HG03095 (cell line): ENCODE results near the gene RACK1.

ENCODE experiments used
- ATAC-seq: cut with Tn5 transposase; IDR thresholded peaks from one replicate; pipeline ENCODE4 v1.9.1; 2021; ENCODE audit warnings: moderate library complexity; ENCODE audit not compliant: unreplicated experiment

Gene RACK1

DNA sequence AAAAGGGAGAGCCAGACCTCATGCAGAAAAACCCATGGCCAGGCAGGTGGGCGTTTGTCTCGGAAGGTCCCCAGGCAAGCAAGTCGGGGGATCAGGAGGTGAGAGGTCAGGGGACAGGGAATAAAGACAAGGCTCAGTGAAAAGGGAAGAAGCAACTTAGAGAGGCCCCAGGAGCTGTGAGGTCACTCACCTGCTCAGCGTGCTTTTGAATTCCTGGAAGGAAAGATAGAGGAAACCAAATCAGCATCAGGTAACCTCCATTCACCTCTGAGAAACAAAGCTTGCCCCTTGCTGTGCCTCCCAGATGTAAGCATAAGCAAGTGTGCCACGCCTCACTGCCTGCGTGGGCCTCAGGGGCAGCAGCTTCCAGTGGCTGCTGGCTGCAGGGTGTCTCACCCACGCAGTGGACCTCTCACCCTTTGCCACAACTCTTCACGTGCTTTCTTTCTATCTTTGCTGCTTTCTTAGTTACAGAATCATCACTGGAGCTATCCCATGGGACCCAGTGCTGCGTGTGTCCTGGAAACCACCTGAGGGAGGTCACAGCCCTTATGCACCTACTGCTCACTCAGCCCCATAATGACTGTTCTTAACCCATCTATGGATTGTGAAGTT lies 44.7 kb downstream of the RACK1 start:
- ATAC-seq, result peak; percentile 67

DNA sequence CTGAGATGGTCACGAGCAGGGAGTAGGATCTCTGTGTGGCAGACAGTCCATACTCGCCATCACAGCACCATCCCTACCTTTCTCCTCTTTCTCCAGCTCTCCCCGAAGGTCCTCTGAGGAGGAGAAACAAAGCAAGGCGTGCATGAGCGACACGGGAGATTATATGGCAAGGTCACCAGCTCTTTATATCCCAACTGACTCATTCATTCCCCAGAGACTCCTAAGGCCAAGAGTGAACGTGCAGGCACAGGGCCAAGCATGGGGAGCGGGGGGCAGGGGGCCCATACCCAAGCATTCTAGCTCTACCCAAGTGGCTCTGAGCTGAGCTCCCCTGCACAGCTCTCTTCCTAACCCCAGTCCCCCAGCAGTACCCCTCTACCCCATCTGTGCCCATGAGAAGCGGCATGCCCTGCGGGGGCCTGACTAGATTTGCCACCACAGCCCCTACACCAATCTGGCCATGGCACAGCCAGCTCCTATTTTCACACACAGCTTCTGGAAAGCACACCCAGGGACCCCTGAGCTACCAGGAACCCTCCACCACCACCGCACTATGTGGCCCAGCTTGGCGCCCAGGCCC lies 45.5 kb downstream of the RACK1 start:
- no peak for ATAC-seq

GRCh38 chr5:181197326-181197951 lies 46.3 kb downstream of the RACK1 start:
- ATAC-seq, result no peak

GRCh38 chr5:181195249-181195761 lies 48.4 kb downstream of the RACK1 start:
- no peak for ATAC-seq

DNA sequence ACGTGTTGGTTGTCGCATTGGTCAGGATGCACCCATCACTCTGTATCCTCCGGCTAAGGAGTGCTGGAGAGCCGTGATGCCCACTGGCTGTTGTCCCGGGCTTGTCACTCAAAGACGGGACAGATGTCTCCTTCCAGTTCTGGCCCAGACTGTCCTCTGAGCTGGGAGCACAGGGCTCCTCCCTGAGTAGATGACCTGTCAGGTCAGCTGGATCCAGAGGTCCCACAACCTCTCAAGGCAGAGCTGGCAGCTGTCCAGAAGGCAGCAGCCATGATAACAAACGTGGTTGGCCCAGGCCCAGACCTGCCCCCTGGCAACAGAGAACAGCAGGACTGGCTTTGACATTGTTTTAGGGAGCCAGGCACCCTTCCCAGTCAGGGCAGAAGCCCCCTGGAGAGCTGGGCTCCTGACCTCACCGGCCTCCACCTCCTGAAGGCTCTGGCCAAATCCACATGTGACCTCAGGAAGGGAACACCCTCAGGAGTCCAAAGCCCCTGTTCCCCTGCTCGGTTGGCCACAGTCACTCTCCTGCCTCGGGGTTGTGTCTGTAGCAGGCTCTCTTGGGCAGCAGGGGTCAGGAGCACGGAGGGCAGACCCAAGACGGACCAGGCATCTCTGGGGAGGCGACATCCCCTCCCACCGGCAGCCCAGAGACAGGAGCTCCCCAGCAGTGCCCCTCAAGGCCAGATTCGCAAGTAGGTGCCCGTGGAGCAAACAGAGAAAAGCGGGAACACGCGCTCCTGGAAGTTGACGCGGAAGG lies 49.0 kb downstream of the RACK1 start:
- ATAC-seq, result no peak

DNA sequence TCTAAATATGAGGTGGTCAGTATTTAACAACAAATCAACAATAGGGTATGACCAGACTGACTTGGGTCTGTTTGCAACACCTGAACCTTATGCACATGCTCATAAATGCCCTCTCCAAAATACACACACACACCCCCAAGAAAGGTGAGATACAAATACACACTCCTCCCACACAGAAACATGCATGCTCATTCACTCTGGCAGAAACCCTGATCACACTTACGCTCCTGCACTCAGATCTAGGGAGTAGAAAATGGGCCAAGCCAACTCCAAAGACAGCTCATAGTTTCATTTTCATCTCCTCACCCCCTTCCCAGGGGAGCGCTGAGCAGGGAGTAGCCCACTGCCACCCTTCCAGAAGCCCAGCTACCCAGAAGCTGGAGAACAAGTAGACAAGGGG lies 50.0 kb downstream of the RACK1 start:
- ATAC-seq, result no peak

DNA sequence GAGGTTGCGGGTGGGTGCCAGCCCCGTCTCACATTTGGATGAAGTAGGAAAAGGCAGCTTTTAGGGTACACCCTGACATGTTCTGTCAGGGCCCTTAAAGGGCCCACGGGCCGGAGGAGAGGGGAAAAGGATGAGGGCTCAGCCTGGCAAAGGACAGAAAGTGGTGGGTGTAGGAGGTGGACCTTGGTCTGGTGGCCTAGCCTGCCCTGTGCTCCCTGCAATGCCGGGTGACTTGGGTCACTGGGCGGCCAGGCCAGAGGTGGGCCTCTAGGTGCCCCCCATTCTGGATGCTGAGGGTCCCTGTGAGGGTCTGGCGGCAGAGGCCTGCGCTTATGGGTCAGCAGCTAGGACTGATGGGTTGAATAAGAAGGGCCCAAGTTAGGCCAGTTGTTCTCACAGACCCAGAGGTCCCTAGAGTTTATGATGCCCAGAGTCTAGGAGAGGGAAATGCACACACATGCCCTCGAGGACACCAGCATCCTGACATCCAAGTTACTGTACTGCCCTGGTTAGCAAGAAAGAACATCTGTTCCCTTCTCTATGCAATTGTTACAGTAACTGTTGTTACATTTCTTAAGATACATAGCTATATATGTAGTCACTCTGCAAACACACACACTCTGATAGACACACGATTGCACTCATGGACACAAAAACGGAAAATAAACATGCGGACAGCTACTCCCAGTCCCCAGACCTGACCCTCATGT lies 51.2 kb downstream of the RACK1 start:
- no peak for ATAC-seq

DNA sequence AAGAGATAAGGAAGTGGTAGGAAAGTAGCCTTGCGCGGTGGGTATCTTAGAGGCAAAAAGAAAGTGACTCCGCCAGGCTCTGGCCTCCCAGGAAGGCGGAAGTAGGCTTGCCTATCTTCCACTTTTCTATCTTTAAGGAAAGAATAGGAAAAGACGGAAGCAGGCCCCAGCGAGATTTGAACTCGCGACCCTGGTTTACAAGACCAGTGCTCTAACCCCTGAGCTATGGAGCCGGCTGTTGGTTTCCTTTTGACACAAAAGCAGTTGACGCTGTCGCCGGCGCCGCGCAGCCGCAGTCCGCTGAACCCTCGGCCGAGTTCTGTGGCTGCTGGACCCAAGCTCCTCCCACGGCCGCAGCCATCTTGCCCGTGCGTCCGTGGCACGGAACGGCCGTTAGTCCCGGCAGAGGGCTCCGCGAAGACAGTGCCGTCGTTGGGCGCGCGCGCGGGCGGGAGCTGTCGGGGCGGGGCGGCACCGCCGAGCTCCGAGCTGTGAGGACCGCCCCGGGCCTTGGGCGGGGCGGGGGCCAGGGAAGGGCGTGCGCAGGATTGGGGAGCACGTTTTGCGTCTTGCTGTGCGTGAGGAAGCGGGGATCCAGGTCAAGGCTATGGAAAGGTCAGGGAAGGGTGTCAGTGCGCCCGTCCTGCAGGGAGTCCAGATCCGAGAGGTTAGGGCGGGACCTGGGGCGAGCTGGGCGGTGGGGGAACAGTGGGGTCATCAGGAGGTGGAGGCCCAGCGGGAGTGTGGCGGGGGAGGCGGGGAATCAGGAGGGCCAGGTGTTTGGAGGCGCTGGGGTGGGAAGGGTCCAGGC lies 52.0 kb downstream of the RACK1 start:
- ATAC-seq, result peak; percentile 53

DNA sequence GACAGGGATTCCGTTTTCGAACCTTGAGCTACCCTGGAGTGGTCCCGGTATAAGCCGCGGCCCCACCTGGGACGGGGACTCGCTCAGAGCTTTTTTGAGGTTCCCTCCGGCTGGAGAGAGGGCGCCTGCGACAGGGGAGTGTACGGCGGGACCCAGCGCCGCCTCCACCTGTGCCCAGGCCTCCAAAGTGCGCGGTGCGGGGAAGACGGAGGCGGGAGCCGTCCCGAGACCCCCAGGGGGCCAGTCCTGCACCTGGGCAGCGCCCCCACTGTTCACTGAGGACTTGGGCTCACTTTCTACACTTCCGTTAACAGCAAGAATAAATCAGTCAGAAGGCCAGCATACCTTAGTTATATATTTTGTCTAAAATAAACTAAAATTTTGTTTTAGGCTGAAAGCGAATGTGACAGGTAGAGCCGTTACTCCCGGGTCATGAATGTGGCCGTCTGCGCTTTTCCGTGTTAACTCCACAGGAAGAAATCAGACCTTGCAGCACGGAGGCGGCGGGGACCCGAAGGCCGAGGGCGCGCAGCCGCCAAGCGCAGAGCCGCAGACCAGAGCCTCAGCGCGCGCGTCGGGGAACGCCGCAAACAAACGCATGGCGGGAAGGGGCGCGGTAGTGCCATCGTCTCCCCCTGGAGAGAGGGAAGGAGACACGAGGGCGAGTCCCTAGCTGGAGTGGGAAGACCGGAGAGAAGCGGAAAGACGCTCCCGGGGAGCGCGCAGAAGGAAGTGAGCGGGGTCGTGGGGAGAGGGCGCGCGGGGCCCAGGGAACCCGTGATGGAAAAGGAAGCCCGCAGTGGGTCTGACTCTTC lies 52.8 kb downstream of the RACK1 start:
- peak; percentile 11 for ATAC-seq

GRCh38 chr5:181189962-181190710 lies 53.6 kb downstream of the RACK1 start:
- ATAC-seq, result no peak

DNA sequence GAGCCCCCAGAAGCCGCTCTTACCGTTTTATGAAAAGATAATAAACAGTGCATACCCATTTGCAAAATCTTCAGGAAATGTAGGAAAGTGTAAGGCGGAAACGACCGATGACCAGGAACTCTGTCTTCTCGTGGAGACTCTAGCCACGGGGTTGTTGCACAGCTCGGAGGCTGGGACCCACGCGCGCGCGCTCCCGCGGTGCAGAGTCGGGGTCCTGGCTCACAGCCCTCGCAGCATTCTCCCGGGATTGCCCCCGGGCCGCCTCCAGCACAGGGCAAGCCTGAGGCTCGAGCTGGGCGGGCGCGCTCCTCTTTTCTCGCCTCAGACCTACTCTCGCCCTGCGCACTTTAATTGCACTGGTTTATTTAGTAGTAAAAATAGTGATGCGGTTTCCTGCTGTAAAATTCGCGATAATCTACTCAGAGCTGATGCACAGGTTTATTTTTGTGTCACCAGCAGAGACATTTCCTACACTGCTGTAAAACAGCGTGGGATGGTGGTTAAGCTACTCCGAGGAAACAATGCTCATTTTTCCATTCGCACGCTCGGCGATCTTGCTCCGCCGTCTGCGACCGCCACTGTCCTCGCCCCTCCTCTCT lies 54.2 kb downstream of the RACK1 start:
- ATAC-seq, result no peak

DNA sequence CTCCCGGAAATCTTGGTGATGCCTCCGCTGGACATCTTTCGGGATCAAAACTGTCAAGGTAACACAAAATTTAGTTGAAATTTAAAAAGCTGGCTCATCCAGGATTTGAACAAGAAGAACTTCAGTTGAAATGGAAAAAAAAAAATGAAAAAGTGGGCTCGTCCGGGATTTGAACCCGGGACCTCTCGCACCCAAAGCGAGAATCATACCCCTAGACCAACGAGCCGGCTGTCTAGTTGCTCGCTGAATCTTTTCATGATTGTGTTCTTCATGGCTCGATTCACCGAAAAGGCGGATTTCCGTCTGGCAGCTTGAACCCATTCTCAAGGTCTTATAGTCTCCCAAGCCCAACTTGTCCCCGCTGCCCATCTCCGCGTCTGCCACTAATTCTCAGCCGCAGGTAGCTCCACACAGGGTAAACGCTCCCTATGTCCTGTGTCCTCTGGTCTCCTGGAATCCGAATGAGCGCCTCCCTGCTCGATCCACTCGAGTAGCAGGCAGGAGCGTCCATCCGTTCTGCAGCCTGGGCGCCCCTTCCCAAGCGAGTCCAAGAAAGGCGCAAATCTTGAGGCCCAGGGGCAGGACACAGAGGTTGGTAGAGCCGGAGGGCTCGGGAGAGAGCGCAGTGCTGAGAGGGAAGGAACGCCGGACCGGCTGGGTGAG lies 54.9 kb downstream of the RACK1 start:
- ATAC-seq, result no peak

- ATAC-seq, result no peak
Observed at GRCh38 chr5:181187500-181188213, 56.0 kb downstream of the RACK1 start.

DNA sequence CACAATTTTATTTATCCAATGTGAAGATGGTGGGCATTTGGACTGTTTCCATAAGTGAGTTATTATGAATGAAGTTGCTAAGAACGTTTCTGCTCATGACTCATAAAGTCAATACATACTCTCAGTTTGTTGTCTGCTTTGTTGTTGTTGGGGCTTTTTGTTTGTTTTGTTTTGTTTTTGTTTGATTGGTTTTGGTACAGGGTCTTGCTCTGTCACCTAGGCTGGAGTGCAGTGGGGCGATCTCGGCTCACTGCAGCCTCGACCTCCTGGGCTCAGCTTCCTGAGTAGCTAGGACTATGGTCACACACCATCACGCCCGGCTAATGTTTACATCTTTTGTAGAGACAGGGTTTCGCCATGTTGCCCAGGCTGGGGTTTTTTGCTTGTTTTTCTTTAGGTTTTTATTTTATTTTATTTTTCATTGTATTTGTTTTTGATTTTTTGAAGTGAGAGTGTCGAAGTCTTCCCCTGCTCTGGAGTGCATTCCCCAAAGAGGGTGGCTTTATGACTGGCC lies 56.7 kb downstream of the RACK1 start:
- no peak for ATAC-seq
